ENCODE measurements around the gene SRGN.
"Not testable (repeated sequence)": the region's sequence is repeated elsewhere in the genome, so short reads cannot be mapped to it uniquely, and the experiment has no call there.

Gene SRGN

DNA sequence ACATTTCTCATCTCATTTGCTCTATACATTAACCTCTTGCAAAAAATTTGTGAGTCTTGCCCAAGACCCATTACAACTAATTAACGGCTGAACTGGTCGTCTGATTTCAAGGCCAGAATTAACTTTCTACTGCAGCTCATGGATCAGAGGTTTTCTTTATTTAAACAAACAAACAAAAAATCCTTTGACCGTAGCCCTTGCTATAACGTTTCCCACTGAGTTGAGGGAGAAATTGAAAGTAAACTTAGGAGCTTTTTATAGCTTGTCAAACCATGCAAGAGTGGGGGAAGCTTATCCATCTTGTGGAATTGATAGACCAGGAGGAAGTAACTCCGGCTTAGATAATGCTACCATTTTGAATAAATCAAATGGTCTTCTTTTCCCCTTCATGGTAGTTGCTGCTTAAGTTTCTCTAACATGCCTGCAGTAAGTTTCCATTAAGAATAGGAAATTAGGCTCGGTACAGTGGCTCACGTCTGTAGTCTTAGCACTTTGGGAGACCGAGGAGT is 3.3 kb downstream of the SRGN start:
- peak in 1 of 2 experiments; percentile 46 for DNase-seq

DNA sequence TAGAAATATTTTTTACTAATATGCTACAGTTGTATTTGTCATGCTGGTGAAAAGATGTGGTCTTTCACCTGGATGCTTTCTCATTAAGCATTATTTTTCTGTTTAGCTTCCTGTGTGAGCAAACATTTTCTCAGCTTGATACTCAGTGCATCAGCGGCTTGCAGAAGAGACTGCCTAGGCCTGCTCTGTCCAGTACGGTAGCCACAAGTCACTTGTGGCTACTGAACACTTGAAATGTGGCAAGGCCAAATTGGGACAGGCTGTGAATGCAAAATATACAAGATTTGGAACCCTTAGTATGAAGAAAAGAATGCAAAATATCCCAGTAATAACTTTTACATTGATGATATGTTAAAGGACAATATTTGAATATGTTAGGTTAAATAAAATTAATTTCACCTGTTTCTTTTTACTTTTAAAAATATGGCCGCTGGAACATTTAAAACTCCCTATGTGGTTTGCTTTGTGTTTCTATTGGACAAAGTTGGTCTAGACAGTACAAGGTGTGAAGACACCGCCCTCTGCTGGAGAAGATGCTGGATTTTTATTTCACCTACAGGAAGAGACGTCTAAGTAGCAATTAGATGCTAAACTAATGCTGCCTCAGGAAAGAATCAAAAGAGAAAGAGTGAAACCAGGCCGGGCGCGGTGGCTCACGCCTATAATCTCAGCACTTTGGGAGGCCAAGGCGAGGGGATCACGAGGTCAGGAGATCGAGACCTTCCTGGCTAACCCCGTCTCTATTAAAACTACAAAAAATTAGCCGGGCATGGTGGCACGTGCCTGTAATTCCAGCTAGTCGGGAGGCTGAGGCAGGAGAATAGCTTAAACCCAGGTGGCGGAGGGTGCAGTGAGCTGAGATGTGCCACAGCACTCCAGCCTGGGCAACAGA is 5.3 kb downstream of the SRGN start:
- DNase-seq: peak; percentile 65 to 71

DNA sequence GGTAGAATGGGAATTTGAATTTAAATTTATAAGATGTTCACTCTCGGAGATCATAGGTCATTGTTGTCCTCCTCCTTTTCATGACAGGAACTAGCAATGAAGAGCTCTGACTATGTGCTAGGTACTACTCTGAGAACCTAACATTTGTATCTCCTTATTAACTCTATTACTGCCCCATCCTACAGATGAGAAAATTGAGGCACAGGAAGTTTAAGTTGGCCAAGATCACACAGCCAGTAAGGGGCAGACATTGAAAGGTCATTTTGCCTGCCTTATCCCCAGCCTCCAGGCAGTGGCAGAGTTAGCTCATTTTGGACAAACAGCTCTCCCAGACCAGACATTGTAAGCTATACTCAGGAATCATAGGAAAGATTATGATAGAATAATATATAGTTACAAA is 6.0 kb downstream of the SRGN start:
- peak in 1 of 2 experiments; percentile 68 for DNase-seq

DNA sequence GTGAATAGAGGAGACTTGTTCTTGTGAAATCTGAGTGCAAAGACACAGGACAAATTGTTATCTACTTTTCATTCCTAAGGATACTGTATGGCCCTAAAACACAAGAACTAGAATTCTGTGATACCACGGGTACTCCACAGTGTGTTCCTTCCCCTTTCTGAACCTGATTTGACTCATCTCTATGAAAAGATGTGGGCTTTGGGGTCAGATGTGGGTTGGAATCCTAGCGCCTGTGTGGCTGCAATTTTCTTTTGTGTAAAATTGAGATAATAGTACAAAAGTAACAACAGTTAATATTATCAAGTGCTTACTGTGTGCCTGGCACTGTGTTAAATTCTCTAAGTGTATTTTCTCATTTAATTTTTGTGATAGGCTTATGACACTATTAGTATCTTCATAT is 8.1 kb downstream of the SRGN start:
- no peak for DNase-seq

DNA sequence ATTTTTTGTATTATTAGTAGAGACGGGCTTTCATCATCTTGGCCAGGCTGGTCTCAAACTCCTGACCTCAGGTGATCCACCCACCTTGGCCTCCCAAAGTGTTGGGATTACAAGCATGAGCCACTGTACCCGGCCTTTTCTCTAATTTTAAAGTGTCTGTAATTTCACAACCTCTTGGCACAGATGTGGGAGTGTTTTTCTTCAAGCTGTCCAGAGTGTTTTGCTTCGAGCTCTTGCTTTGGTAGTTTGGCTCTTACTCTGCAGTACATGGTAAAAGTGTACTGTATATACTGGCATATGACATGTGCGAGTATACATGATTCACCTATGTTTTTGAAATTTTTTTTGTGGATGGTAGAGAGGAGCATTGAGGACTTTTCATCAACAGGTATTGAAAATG is 9.8 kb downstream of the SRGN start:
- DNase-seq: no peak

DNA sequence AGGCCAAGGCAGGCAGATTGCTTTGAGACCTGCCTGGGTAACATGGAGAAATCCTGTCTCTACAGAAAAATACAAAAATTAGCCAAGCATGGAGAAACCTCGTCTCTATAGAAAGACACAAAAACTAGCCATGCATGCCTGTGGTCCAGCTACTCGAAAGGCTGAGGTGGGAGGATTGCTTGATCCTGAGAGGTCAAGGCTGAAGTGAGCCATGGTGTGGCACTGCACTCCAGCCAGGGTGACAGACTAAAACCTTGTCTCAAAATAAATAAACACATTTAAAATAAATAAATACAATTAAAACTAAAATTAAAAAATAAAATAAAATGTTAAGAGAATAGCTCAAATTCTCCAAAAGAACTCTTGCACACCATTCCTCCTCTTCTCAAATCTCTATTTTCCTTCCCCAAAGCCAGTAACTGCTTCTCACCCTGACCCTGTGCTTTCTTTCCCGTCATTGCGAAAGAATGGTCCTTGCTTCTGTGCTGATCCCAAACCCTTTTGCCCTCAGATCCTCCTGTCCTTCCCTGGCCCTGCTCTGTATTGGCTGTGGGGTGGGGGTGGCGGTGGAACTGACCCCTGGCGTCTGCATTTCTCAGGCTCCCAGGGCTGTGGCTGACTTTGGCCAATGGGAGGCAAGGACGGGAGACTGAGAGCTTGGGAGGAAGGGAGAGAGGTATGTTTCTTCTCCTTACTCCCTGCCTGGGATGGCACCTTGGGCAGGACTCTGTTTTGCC is 12.4 kb downstream of the SRGN start:
- DNase-seq: no peak

DNA sequence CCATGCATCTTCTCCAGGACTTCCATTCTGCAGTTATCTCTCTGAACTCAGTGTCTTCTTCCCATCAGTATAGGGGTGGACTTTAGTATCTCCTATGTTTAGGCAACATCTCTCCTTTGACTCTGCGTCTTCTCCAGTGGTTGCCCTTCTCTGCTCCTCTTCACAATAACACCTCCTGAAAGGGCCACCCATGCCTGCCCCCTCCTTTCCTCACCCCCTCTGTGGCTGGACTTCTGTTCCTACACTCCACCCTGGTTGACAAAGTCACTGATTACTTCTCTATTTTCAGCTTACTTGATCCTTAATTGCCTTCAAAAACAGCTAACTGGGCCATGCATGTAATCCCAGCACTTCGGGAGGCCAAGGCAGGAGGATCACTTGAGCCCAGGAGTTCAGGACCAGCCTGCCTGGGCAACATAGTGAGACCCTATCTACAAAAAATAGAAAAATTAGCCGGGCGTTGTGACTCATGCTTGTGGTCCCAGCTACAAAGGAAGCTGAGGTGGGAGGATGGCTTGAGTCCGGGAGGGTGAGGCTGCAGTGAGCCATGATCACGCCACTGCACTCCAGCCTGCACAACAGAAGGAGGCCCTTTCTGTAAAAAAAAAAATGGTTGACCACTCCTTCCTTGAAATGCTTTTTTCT is 13.7 kb downstream of the SRGN start:
- no peak for DNase-seq

DNA sequence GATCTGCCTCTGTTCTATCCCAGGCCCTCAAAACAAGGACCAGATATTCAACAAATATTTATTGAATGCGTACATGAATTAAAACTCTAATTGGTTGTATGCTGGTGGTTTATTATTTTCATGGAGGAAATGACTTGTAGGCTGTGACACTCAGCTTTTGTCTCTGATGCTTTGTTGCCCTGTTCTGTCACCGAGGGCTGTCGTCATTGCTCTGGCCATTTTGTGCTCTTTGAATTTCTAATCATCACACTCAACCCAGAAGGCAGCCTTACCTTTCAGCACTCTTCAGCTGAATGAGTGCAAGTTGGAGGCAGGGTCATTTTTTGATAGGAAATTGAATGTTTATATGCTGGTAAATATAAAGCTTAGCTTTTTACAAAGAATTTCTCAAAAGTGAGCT is 14.5 kb downstream of the SRGN start:
- no peak for DNase-seq

DNA sequence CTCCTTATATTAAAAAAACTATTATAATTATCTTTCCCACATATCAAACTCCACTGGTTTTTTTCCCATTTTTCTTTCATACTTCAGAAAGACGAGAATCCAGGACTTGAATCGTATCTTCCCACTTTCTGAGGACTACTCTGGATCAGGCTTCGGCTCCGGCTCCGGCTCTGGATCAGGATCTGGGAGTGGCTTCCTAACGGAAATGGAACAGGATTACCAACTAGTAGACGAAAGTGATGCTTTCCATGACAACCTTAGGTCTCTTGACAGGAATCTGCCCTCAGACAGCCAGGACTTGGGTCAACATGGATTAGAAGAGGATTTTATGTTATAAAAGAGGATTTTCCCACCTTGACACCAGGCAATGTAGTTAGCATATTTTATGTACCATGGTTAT is 15.9 kb downstream of the SRGN start:
- DNase-seq: no peak

DNA sequence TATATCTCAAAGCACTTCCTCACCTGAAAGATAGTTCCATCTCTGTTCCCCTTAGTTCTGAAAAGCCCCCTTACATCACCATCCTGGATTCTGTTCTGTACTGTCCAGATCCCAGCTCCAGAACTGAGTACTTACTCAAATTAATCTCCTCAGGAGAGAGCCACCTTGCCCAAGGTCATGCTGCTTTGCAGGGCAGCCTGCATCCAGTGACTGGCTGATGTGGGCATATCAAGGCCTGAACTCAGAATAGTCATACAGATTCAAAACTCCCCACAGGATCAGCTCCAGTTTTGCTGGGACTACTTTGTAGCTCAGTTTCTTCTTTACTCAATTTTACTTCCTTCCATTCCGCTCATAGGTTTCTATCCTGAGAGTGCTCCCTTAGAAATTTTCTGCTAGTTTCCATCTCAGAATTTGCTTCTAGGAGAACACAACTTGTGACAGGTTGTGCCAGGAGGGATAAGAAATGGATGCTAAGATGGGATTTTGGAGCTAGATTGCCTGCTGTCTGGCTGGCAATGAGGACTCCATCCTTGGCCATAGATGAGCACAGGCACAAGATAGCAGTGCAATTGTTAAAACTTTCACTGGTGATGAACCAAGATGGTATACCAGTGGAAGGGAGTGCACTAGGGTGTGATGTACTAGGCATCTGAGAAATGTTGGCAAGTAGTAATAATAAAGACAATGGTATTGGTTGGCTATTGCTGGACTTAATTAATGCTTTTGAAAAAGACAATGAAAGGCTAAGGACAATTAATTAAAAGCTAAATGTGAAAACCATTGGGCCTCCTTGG is 17.3 kb downstream of the SRGN start:
- DNase-seq: no peak

DNA sequence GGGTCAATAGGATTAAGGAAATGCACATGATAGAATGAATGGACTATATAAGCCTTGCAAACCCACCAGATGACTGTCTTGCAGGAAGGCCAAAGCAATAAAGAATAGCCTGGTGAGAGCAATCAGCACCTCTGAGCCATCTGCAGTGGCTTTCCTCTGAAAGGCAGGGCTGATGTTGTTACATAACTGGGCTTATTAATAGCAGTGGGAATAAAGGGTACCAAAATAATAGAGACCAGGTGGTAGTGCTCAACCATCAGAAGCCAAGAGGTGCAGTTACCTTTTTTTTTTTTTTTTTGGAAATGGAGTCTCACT is 19.2 kb downstream of the SRGN start:
- DNase-seq: no peak

DNA sequence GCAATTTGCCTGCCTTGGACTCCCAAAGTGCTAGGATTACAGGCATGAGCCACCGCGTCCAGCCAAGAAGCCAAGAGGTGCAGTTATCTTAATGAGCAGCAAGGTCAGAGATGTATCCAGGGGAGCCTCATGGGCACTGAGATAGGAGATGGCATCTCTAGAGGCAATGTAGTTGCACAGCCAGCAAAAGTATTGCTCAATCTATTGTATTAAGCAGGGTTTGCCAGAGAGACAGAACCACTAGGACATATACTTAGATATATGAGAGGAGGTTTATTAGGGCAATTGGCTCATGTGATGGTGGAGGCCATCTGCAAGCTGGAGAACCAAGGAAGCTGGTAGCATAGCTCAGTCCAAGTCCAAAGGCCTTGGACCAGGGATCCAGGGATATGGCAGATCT is 19.8 kb downstream of the SRGN start:
- DNase-seq: peak; percentile 51 to 52

DNA sequence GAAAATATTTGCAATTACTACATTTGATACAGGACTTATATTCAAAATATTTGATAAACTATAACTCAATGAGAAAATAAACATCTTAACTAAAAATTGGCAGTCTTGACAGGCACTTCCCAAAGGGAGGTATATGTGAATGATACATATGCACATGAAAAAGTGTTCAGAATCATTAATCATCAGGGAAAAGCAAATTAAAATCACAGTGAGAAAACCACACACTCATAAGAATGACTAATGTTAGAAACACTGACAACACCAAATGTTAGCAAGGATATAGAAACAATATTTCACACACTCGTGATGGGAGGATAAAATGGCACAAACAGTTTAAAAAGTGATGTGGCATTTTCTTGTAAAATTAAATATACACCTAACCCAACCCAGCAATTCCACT is 32.0 kb downstream of the SRGN start:
- DNase-seq: no peak

DNA sequence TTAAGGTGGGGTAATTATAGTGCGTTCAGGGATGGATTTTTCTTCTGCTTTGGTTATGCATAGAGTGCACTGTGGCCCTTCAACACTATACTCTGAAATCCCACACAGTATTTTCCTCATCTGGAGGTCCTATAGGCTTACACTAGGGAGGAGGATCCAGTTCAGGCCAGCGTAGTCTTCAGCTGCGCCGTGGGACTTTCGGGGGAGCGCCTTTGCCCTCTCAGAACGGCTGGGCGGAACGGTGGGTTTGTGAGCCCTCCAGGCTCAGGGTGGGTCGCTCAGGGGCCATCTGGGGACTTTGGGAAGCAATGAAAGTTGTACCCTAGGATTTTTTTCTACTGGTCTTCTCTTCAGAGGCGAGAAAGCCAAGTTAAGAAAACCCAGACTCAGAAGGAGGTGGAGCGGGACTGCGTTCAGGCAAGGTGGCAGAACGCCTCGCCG is 35.4 kb downstream of the SRGN start:
- DNase-seq: peak in 1 of 2 experiments; percentile 61

DNA sequence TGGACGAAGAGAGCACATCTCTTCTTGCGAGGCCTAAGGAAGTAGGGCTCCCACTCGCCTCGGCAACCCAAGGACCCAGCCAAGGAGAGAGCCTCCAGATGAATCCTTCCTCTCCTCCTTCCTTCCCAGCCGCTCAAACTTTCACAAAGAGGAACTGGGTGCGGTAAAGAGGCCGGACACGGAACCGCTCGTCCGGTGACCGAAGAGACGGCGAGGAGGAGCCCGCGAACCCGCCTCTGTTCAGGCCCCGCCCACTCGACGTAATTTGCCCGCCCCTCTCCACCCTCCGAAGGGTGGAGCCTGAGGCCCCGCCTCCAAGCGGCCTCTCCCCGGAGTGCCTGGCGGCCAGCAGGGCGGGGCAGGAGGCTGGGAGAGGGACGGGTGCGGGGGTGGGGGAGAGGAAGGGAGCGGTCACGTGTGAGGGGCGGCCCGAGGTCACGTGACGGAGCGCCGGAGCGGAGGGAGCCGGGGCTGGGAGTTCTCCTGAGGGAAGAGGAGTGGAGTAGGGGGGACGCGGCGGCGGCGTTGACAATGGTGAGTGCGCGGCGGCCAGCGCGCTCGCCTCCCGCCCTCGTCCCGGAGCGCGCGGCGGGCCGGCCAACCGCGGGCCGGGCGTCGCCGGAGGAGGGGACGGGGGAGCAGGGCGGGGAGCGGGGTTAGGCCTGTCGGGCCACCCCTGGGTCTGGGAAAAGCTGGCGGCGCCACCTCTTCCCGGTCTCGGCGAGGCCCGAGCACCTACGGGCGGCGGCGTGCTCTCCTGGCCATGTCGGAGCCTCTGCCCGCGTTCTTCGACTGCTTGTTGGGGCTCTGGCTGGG is 36.1 kb downstream of the SRGN start, which contains the start of gene VPS26A:
Gene VPS26A, plus strand, starts transcription at position 432 of the 816 bp plus-strand sequence. Its CDS starts 100 bp downstream, at position 532.
- peak; percentile 90 to 94 for DNase-seq

DNA sequence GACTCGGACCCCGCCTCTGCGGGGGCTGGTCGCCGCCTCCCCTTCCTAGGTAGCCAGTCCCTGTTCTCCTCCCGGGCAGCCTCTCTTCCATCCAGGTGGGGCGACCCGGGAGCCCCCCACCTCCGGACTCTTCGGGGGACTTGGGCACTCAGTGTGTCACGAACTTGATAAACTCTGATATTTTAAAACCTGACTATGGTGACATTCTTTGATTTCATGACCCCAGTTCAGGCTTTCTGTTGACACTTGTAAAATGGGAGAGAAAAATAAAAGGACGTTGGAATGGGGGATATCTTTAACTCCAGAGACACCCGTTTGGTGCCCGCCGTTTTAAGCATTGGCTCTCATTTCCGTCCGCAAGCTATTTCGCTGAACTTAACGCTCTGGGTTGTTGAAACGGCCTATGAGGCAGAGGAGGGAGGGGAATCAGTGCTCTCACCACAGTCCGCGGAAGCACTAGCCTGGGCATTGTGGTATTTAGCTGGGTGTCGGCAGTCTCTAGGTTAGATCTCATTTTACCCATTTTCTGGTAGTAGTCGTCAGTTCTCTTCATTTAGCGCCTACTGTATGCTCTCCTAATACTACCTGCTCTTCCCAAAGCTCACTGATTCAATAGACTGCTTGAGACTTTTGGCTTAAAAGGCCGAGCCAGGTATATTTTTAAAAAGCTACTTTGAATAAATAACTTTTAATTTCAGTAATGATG is 36.8 kb downstream of the SRGN start:
- peak; percentile 32 to 42 for DNase-seq

DNA sequence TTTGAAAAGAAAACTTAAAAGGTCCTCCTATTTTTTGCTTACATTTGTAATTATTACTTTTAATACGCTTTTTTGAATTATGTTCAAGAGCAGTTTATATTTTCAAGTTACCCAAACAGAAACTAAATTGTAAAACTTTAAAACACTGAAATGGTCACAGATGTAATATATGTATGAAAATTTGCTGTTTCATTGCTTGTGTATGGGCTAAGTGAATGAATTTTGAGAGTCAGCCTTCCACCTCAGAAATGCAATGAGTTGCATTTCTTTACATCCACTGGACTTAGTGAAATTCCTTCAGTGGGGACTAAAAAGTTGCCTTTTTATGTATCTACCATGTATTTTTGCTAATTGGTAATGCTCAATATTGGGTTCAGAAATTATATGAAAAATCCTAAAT is 37.7 kb downstream of the SRGN start:
- DNase-seq: no peak

DNA sequence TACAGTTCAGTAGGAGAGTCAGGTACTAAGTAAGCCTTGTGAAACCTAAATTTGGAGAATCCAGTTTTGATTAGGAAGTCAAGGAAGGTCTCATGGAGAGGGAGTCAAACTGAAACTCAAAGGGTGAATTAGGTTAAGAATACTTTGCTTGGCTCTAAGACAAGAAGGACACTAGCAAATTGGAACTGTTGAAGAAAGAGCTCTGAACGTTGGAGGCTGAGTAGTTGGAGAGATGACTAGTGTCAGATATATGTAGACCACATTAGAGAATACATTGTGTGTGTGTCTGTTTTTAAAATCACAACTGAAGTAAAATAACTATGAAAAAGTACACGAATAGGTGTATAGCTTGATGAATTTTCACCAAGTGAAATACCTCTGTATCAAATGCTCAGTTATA is 42.3 kb downstream of the SRGN start:
- no peak for DNase-seq

DNA sequence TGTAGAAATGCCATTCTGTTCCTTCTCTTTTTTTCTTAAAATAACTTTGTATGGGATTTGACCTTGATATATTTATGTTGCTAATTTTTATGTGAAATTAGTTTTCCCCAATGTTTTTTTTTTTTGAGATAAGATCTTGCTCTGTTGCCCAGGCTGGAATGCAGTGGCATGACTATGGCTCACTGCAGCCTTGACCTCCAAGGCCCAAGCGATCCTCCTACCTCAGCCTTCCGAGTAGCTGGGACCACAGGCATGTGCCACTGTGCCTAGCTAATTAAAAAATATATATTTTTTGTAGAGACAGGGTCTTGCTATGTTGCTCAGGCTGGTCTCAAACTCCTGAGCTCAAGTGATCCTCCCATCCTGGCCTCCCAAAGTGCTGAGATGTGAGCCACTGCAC is 52.1 kb downstream of the SRGN start:
- DNase-seq: no peak

DNA sequence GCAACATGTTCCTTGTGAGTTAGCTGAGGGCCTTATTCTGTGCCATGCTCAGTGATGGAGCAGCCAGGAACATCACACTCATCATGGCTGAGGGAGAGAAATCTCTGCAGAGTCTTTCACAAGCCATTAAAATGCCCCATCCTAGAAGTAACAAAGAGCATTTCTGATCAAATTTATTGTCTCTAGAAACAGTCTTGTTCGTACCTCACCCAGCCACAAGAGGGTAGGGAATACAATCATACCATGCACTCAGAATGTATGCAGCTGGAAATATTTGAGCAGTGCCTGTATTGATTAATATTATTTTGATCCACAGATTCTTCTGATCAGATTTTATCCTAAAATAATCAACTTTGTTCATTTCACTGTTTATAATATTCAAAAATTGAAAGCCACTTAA is 53.4 kb downstream of the SRGN start:
- no peak for DNase-seq

DNA sequence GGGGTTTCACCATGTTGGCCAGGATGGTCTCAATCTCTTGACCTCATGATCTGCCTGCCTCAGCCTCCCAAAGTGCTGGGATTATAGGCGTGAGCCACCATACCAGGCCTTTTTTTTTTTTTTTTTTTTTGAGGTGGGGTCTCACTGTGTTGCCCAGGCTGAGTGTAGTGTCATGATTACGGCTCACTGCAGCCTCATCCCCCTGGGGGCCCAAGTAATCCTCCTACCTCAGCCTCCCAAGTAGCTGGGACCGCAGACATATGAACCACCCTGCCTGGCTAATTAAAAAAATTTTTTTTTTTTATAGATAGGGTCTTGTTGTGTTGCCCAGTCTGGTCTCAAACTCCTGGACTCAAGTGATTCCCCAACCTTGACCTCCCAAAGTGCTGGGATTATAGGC is 54.2 kb downstream of the SRGN start:
- not testable (repeated sequence) for DNase-seq
